Measurements from ENCODE around the gene PTN.

PTN gene

DNA sequence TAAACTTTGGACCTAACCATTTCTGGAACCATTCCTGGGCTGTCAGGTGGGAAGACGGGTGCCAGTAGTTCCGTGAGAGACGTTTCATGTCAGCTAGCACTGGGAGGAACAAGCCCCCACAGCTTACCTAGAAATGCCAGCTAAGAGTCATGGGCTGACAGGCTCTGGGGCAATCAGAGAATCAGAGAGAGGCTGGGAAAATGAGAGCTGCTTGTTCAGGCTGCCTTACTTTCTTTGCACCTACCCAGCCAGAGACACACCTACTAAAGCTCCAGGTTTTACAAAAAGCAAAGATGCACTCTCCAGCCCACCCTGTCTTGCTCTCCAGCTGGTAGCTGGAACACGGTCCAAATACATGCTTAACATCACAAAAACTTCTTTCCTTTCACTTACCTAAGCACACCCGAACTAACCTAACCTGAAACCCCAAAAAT is 688 bp downstream of the PTN start:
- Mint-ChIP-seq H3K27ac (peak overlapping the region in 1 of 2 donors; percentile 37), H3K4me1 (ENCODE audit: low read depth in 2 of 2) (no peaks in the 10 kb centered on the region), H3K27me3 (no peaks in the 10 kb centered on the region), H3K9me3 (peaks cover under 1 to 9% of the 10 kb centered on the region in 2 donors), H3K4me3 (no peak overlapping the region), H3K36me3 (ENCODE audit: insufficient read depth) (no peaks in the 10 kb centered on the region)
- DNase-seq (no peak), ATAC-seq (replicated peaks) (no peak)

DNA sequence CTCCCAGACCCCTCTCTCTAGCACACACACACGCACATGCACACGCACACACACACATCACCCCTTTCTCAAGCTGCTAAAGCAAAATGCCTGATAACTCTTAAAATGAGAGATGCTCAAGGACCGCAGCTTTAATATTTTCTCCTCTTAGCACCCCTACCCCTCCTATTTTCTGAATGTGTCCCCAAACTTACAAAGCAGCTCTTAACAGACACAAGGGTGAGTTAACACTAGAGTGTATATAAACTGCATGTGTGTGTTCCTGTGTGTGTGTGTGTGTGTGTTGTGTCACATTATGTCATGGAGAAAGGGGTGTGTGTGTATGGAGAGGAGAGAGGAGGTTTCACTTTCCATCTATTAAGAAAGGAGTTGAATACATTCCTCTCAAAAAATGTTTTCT is 1.3 kb downstream of the PTN start:
- H3K27ac Mint-ChIP-seq: no peak overlapping the region
- H3K9me3 Mint-ChIP-seq: peaks cover 6 to 11% of the 10 kb centered on the region in 2 donors
- H3K36me3 Mint-ChIP-seq (ENCODE audit: insufficient read depth): no peaks in the 10 kb centered on the region
- H3K27me3 Mint-ChIP-seq: no peaks in the 10 kb centered on the region
- no peaks in the 10 kb centered on the region for H3K4me1 Mint-ChIP-seq (ENCODE audit: low read depth in 2 of 2)
- DNase-seq (no peak), ATAC-seq (replicated peaks) (no peak)
- no peak overlapping the region for H3K4me3 Mint-ChIP-seq

DNA sequence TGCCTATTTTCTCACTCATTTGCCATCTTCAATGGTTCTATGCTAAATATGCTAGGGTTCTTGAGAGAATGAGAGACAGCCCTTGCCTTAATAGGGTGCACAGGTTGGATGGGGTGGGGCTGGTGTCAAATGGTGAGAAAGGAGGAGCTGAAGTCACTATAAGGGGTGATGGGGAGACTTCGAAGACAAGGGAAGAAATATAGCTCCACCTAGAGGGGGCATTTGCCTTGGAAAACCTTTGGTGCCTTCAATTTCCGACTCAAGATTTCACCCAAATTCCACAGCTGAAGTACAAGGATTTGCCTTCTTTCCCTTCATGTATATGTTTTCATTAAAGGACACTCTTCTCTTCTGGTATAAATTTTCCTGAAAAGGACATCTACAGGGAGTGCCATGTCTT is 5.6 kb downstream of the PTN start:
- DNase-seq: no peak
- no peak for ATAC-seq (replicated peaks)
- H3K4me1 Mint-ChIP-seq (ENCODE audit: low read depth in 2 of 2): no peaks in the 10 kb centered on the region
- H3K36me3 Mint-ChIP-seq (ENCODE audit: insufficient read depth): no peaks in the 10 kb centered on the region
- no peak overlapping the region for H3K4me3 Mint-ChIP-seq
- H3K27ac Mint-ChIP-seq: no peak overlapping the region
- no peaks in the 10 kb centered on the region for H3K27me3 Mint-ChIP-seq
- peaks cover 7 to 8% of the 10 kb centered on the region in 2 donors for H3K9me3 Mint-ChIP-seq

DNA sequence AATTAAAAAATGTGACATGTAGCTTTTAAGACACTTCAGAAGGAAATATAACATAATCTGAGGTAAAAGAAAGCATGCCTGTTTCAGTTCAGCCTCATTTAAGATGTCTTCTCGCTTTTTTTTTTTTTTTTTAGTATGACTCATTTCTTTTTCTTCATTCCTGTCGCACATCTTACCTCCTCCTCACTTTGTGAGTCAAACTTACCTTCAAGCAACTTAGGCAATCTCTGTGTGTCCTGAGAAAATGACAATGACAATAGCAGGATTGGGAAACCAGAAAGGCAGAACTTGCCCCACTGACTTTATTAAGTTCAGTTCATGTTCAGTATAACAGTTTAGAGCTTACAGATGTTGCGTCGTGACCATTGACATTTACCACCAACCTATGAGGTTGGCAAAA is 7.7 kb downstream of the PTN start:
- ATAC-seq (replicated peaks) (no peak), DNase-seq (no peak)
- no peak overlapping the region for H3K27ac Mint-ChIP-seq
- no peaks in the 10 kb centered on the region for H3K36me3 Mint-ChIP-seq (ENCODE audit: insufficient read depth)
- H3K27me3 Mint-ChIP-seq: no peaks in the 10 kb centered on the region
- H3K9me3 Mint-ChIP-seq: peaks cover 4 to 8% of the 10 kb centered on the region in 2 donors
- H3K4me3 Mint-ChIP-seq: no peak overlapping the region
- H3K4me1 Mint-ChIP-seq (ENCODE audit: low read depth in 2 of 2): no peaks in the 10 kb centered on the region

DNA sequence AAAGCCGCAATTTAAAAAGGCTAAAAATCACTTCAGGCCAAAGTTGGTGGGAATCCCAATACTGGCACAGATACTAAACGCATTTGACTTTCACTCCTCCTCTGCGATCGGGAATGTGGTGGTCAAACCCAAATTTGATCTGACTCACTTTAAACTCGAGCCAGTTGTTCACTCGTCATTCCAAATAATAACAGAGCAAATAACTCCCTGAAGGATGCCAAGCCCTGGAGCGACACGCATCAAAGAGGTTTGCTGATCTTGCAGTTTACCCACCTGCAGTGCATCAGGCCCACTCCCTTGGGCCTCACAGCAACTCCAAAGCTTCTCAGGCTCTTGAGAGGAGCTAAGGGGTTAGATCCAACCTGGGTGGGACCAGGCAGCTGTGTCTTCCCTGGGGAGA is 12.2 kb downstream of the PTN start:
- Mint-ChIP-seq H3K4me1 (ENCODE audit: low read depth in 2 of 2) (no peaks in the 10 kb centered on the region), H3K27me3 (no peaks in the 10 kb centered on the region), H3K36me3 (ENCODE audit: insufficient read depth) (no peaks in the 10 kb centered on the region), H3K9me3 (peaks cover 2 to 21% of the 10 kb centered on the region in 2 donors), H3K4me3 (no peak overlapping the region), H3K27ac (no peak overlapping the region)
- ATAC-seq (replicated peaks) (no peak), DNase-seq (no peak)

DNA sequence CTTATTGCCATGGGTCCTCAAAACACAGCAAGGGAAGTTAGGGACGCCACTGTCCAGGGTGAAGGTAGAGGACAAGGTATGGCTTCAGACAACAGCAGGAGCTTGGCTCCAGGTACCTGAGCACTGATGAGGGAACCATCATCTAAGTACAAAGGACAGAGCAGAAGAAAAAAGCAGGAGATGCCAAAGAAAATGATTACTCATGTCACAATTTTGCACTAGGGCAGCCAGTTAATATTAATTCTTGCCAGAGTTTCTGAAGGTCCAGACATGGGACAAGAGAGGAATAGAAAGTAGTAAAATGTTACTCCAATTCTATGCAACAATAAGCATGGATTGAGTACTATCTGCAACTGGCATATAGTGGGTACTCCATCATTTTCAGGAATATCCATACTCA is 14.1 kb downstream of the PTN start:
- DNase-seq (no peak), ATAC-seq (replicated peaks) (no peak)
- H3K4me1 Mint-ChIP-seq (ENCODE audit: low read depth in 2 of 2): no peaks in the 10 kb centered on the region
- no peaks in the 10 kb centered on the region for H3K36me3 Mint-ChIP-seq (ENCODE audit: insufficient read depth)
- H3K4me3 Mint-ChIP-seq: no peak overlapping the region
- peaks cover 4 to 21% of the 10 kb centered on the region in 2 donors for H3K9me3 Mint-ChIP-seq
- H3K27me3 Mint-ChIP-seq: no peaks in the 10 kb centered on the region
- H3K27ac Mint-ChIP-seq: no peak overlapping the region

DNA sequence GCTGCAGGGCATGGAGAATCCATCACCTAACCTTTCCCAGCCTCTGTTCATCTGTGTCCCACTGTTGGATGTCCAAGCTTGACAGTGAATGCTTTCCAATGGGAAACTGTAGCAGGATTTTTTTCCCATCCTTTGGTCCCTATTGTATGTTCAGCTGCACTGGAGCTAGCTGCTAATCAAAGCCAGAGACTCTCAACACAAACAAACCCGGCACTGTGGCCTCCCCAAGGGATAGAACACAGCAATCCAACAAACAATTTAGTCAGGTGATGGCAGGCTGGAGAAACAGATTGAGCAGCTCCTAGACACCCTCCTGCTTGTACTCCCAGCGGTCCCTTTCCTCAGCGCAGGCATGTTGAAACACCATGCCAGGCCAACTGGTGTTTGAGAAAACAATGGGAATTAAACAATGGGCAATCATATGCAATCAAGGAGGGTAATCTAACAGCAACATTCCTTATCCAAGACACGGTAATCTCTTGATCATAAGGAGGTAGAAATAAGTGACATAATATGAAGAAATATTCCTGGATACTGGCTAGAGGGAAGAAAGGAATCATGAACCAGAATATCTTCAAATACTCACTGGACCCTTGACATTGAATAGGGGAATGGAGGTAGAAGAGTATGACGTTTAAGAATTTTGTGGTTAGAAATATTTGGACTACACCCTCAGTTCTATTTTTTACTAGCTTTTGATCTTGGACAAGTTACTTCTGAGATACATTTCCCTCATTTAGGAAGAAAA is 15.0 kb downstream of the PTN start:
- H3K27ac Mint-ChIP-seq: no peak overlapping the region
- ATAC-seq (replicated peaks) (no peak), DNase-seq (no peak)
- no peak overlapping the region for H3K4me3 Mint-ChIP-seq
- peaks cover 6 to 25% of the 10 kb centered on the region in 2 donors for H3K9me3 Mint-ChIP-seq
- no peaks in the 10 kb centered on the region for H3K36me3 Mint-ChIP-seq (ENCODE audit: insufficient read depth)
- no peaks in the 10 kb centered on the region for H3K4me1 Mint-ChIP-seq (ENCODE audit: low read depth in 2 of 2)
- no peaks in the 10 kb centered on the region for H3K27me3 Mint-ChIP-seq

DNA sequence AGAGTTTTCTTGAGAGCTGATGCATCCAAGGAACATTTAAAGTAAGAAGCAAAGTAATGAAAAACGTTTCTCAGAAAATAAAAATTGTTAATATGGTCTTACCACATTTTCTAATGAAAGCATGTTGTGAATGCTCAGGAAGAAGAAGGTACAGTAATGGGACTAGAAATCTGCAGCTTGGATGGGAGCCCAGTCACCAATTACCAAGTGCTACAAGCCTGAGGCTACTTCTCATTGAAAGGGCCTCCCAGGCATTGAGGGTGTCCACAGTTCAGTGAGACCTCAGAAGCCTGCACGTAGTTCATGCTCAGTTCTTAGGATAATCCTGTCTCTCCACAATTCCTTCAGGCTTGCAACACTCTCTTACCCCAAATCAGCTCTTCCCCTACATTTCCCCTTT is 17.6 kb downstream of the PTN start:
- H3K27ac Mint-ChIP-seq: no peak overlapping the region
- ATAC-seq (replicated peaks) (no peak), DNase-seq (no peak)
- H3K9me3 Mint-ChIP-seq: peaks cover 8 to 28% of the 10 kb centered on the region in 2 donors
- no peaks in the 10 kb centered on the region for H3K36me3 Mint-ChIP-seq (ENCODE audit: insufficient read depth)
- H3K27me3 Mint-ChIP-seq: no peaks in the 10 kb centered on the region
- H3K4me3 Mint-ChIP-seq: no peak overlapping the region
- no peaks in the 10 kb centered on the region for H3K4me1 Mint-ChIP-seq (ENCODE audit: low read depth in 2 of 2)

DNA sequence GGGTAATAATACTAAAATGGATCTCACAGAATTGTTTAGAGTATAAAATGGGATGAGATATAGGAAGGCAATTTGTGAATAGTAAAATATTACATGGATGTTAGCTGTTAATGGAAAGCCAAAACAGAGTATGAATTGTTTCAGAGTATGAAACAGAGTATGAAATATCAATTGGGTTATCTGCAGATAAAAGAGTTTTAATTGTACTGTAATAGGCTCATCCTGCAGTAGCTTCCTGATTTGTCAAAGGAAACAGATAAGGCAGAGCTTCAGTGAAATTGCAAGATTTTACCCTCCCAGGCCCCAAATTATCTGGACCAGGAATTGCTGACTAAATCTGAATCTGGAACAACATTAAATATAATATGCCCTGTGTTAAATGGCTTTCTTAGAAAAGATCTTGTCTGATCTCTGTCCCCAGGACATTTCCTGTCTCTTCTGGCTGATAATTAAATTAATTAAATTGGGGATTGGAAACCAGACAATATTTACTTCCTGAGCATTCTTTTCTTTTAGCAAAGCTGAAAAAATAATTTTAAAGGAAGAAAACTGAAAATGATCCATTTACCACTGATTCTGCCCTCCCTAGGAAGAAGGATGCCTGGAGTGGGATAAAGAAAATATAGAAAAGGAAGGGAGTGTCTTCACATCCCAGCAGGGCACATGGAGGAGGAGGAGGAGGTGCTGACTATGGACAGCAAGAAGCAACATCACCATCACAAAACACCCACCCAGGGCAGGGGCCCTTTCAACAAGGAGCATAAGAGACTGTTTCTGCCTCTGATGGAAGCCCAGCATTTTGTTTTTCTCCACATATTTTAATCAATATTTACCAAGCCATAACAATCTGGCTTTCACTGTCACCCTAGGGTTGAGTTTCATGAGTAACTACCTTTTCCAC is 18.5 kb downstream of the PTN start:
- H3K27ac Mint-ChIP-seq: no peak overlapping the region
- no peaks in the 10 kb centered on the region for H3K36me3 Mint-ChIP-seq (ENCODE audit: insufficient read depth)
- H3K27me3 Mint-ChIP-seq: no peaks in the 10 kb centered on the region
- DNase-seq (no peak), ATAC-seq (replicated peaks) (no peak)
- H3K4me1 Mint-ChIP-seq (ENCODE audit: low read depth in 2 of 2): no peaks in the 10 kb centered on the region
- H3K4me3 Mint-ChIP-seq: no peak overlapping the region
- peaks cover 8 to 28% of the 10 kb centered on the region in 2 donors for H3K9me3 Mint-ChIP-seq

DNA sequence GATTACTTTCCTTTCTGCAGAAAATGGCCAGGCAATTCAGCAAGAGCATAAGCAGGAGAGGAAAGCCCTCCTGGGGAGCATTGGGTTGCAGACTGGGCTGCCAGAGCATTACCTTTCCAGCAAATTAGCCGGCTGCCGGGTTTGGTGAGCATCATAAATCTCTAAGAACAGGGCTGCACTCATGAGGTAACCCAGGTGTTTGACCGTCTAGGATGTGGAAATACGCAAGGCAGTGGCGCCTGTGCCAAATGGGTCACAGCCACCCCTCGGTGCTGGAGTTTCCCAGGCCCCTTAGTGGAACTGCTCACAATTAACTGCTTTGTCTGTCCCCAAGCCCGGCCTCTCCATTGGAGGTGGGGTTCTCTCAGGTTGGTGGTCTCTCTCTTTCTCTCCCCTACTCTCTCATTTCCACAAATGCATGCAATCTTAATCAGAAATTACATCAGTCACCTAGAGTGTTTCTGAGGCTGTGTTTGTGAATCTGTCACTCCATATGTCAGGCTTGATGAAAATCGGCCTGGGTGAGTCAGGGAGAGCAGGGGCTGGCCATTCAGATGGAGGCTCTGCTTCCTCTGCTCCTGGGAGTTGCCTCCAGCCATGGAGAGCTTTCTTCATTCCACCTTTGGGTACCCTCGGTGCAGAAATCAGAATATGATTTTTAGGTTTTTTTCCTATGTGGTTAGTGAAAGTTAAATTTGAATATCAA is 26.7 kb downstream of the PTN start:
- ATAC-seq (replicated peaks): no peak
- no peak for DNase-seq
- no peak overlapping the region for H3K4me3 Mint-ChIP-seq
- peaks cover 7 to 14% of the 10 kb centered on the region in 2 donors for H3K9me3 Mint-ChIP-seq
- H3K36me3 Mint-ChIP-seq (ENCODE audit: insufficient read depth): no peaks in the 10 kb centered on the region
- no peaks in the 10 kb centered on the region for H3K27me3 Mint-ChIP-seq
- H3K4me1 Mint-ChIP-seq (ENCODE audit: low read depth in 2 of 2): no peaks in the 10 kb centered on the region
- H3K27ac Mint-ChIP-seq: no peak overlapping the region

DNA sequence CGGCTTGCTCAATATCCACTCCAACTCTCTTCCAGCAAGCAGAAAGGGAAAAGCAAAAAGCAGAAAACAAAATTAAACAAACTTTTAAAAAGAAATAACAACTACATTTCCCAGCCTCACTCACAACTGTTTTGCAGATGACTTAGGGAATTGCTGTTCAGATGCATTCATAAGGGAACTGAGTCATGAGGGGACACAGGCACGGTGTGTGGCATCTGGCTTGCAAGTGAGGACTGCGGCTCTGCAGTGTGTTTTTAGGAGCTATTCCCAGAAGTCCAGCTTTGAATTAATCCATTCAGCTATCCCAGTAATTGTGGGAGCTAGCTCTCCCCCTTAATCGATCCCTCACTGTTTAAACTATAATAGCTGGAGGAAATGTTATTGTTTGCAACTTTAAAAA is 30.3 kb downstream of the PTN start:
- peaks cover 7 to 8% of the 10 kb centered on the region in 2 donors for H3K9me3 Mint-ChIP-seq
- no peaks in the 10 kb centered on the region for H3K27me3 Mint-ChIP-seq
- ATAC-seq (replicated peaks) (no peak), DNase-seq (no peak)
- H3K27ac Mint-ChIP-seq: no peak overlapping the region
- no peaks in the 10 kb centered on the region for H3K36me3 Mint-ChIP-seq (ENCODE audit: insufficient read depth)
- no peak overlapping the region for H3K4me3 Mint-ChIP-seq
- no peaks in the 10 kb centered on the region for H3K4me1 Mint-ChIP-seq (ENCODE audit: low read depth in 2 of 2)

DNA sequence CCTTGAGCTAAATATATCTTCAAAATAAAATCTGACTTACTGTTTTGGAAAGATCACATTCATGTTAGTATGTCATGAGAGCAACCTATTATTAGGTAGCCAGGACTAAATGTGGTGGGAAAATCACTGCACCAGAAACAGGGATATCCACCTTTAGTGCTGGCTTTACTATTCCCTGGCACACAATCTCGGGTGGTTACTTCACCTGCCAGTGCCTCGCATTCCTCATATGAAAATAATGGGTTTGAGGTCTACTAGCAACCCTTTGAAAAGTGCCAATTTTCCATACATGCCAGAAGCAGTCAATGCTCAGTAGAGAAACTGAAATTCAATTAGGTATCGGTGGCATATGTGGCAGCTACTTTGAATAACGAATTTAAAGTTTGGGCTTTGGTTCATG is 36.8 kb downstream of the PTN start:
- Mint-ChIP-seq H3K27ac (no peak overlapping the region), H3K4me1 (ENCODE audit: low read depth in 2 of 2) (no peaks in the 10 kb centered on the region), H3K36me3 (ENCODE audit: insufficient read depth) (no peaks in the 10 kb centered on the region), H3K4me3 (no peak overlapping the region), H3K9me3 (peaks cover 0 to 5% of the 10 kb centered on the region in 2 donors), H3K27me3 (no peaks in the 10 kb centered on the region)
- no peak for DNase-seq
- no peak for ATAC-seq (replicated peaks)

DNA sequence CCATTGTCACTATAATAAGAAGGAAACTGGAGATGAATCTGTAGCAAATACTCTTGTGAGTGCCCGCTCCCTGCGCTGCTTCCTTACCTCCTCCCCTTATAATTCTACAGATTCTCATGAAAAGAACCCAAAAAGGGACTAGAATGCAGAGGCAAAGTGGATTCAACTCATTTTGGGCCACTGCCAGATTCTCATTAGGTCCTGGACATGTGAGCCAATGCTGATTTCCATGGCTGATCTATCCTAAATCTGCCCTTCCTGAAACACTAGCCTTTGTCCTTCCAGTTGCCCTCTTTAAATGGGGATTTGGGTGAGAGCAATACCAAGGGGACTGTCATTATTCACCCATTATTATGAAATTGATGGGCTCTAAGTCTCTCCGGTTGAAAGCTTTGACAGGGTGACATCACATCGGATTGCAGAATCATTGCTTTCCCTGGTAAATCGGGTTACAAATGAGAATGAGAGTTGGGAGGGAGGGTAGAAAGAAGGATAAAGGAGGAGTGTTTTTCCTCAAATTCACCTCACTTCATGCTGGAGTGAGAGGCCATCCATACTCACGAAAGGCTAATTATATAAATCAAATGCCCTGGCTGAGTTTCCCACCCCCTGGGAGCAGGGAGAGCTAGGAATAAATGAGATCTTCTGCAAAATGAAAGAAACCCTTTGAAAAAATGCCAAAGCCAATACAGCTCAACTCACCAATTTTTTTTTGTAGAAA is 37.5 kb downstream of the PTN start:
- Mint-ChIP-seq H3K27me3 (no peaks in the 10 kb centered on the region), H3K27ac (no peak overlapping the region), H3K36me3 (ENCODE audit: insufficient read depth) (no peaks in the 10 kb centered on the region), H3K9me3 (peaks cover 0 to 6% of the 10 kb centered on the region in 2 donors), H3K4me1 (ENCODE audit: low read depth in 2 of 2) (no peaks in the 10 kb centered on the region), H3K4me3 (no peak overlapping the region)
- ATAC-seq (replicated peaks): no peak
- DNase-seq: no peak
